ENCODE results near the gene RUNX1. TPM values are rescaled to one million over a fixed set of nuclear protein-coding genes. Genes with fewer than 3 reads are reported as not detected.

The RUNX1 gene
- total and polyA plus RNA-seq, 10 of the 15 experiments (the other 5 are each of a cell fraction or from before 2014, with no cell fraction given) = 0.90 to 15.2 (median 4.1) TPM

DNA sequence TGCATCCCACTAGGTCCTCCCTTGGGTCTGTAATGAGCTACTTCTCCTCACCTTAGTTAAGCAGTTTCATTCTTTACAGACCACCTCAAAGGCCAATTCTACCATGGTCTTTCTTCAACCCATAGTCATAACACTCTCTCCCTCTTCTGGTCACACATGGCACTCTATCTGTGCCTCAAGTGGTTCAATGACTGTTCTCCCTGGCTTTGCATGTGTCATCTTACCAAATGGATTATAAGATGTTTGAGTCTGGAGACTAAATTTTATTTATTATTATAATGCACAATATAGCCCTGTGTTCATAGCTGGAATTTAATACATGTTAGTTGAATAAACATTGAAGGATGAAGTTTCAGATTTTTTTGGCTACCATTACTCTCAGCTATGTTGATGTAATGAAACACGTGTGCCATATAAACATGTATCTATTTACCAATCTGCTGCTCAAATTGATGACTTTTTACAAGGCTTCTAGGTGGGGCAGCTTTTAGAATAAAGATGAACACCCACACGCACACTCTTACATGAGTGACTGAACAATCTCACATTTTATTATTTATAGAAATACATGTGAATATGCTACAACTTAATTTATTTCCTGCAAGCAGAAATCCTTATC is 102.1 kb downstream of the RUNX1 start:
- no peaks in the 10 kb centered on the region for H4K20me1 ChIP-seq (ENCODE audit: control insufficient read depth, insufficient read depth)
- ChIA-PET POLR2A (no interaction called here), CTCF (interaction anchor here (1.2 kb wide), 1 partner anchor 9 kb away, joined by 3 read pairs; no protein-coding TSS in a partner anchor), SMC1A (ENCODE audit: uncharacterized antibody, unreplicated experiment) (interaction anchor here (1.0 to 1.7 kb wide), 2 partner anchors 9 to 11 kb away, joined by 3 read pairs; no protein-coding TSS in a partner anchor), RAD21 (ENCODE audit: unreplicated experiment) (no interaction called here)
- DNase-seq (ENCODE audit: low read depth, low spot score) (no peak), ATAC-seq (no peak), FAIRE-seq (no peak)
- no peak overlapping the region for H3K27ac ChIP-seq (ENCODE audit: control insufficient read depth, insufficient read depth)
- H3K9me3 ChIP-seq (replicated peaks; ENCODE audit: control insufficient read depth, insufficient read depth, low read length) = no peaks in the 10 kb centered on the region; the same call in 2 of the 3 replicates
- 68% methylated on average over 2 of the region's 2 CpGs for WGBS (ENCODE audit: insufficient coverage, insufficient replicate concordance, low lambda C conversion rate, missing lambda C conversion rate)
- no peak overlapping the region for H3K9ac ChIP-seq (ENCODE audit: control insufficient read depth, insufficient read depth, low read length)
- no peaks in the 10 kb centered on the region for H3K79me2 ChIP-seq (ENCODE audit: control insufficient read depth, insufficient read depth, low read length)
- no peak for TF ChIP-seq KAT2A (conservative IDR thresholded peaks at IDR 0.05; ENCODE audit: control insufficient read depth, low read depth, low read length)
- TF ChIP-seq, protein P1, sequence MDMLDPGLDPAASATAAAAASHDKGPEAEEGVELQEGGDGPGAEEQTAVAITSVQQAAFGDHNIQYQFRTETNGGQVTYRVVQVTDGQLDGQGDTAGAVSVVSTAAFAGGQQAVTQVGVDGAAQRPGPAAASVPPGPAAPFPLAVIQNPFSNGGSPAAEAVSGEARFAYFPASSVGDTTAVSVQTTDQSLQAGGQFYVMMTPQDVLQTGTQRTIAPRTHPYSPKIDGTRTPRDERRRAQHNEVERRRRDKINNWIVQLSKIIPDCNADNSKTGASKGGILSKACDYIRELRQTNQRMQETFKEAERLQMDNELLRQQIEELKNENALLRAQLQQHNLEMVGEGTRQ (IDR thresholded peaks at IDR 0.05; ENCODE audit: borderline replicate concordance, low read depth, low read length) = no peak
- no peak for TF ChIP-seq JUNB (IDR thresholded peaks at IDR 0.05)
- TF ChIP-seq SMAD1 (IDR thresholded peaks at IDR 0.05; ENCODE audit: low read depth, partially characterized antibody) = no peak
- TF ChIP-seq, protein P2, sequence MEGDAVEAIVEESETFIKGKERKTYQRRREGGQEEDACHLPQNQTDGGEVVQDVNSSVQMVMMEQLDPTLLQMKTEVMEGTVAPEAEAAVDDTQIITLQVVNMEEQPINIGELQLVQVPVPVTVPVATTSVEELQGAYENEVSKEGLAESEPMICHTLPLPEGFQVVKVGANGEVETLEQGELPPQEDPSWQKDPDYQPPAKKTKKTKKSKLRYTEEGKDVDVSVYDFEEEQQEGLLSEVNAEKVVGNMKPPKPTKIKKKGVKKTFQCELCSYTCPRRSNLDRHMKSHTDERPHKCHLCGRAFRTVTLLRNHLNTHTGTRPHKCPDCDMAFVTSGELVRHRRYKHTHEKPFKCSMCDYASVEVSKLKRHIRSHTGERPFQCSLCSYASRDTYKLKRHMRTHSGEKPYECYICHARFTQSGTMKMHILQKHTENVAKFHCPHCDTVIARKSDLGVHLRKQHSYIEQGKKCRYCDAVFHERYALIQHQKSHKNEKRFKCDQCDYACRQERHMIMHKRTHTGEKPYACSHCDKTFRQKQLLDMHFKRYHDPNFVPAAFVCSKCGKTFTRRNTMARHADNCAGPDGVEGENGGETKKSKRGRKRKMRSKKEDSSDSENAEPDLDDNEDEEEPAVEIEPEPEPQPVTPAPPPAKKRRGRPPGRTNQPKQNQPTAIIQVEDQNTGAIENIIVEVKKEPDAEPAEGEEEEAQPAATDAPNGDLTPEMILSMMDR (IDR thresholded peaks at IDR 0.05 in 2 of 3, conservative IDR thresholded peaks at IDR 0.05 in 1 of 3; ENCODE audit: control insufficient read depth in 2 of 3, extremely low read depth in 1 of 3, insufficient read depth in 1 of 3, low read depth in 3 of 3, low read length in 3 of 3) = 0 out of 6 replicates have a peak, but pooled peaks of 1 of the 3 experiments have one; percentile 2
- TF ChIP-seq RFX5 (IDR thresholded peaks at IDR 0.05; ENCODE audit: low read depth, low read length) = no peak
- TF ChIP-seq, protein P3, sequence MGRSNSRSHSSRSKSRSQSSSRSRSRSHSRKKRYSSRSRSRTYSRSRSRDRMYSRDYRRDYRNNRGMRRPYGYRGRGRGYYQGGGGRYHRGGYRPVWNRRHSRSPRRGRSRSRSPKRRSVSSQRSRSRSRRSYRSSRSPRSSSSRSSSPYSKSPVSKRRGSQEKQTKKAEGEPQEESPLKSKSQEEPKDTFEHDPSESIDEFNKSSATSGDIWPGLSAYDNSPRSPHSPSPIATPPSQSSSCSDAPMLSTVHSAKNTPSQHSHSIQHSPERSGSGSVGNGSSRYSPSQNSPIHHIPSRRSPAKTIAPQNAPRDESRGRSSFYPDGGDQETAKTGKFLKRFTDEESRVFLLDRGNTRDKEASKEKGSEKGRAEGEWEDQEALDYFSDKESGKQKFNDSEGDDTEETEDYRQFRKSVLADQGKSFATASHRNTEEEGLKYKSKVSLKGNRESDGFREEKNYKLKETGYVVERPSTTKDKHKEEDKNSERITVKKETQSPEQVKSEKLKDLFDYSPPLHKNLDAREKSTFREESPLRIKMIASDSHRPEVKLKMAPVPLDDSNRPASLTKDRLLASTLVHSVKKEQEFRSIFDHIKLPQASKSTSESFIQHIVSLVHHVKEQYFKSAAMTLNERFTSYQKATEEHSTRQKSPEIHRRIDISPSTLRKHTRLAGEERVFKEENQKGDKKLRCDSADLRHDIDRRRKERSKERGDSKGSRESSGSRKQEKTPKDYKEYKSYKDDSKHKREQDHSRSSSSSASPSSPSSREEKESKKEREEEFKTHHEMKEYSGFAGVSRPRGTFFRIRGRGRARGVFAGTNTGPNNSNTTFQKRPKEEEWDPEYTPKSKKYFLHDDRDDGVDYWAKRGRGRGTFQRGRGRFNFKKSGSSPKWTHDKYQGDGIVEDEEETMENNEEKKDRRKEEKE (IDR thresholded peaks at IDR 0.05) = no peak
- no peak overlapping the region for H3K4me2 ChIP-seq (ENCODE audit: control insufficient read depth, insufficient read depth)
- H3K36me3 ChIP-seq (ENCODE audit: control insufficient read depth in 2 of 2, insufficient read depth in 2 of 2, low read length in 1 of 2) = no peaks in the 10 kb centered on the region
- in situ Hi-C loops (cut with MboI) (no loop called here), intact Hi-C loops (cut with micrococcal nuclease; ENCODE audit: unreplicated experiment) (no loop called here)
- no peak overlapping the region for H2AFZ ChIP-seq (ENCODE audit: control insufficient read depth, low read depth, low read length)
- H3K27me3 ChIP-seq (replicated peaks in 1 of 2; ENCODE audit: control insufficient read depth in 2 of 2, insufficient read depth in 2 of 2, low read length in 1 of 2) = no peaks in the 10 kb centered on the region; a peak in 1 of 4 replicates
- peaks cover 3% of the 10 kb centered on the region for H3K4me1 ChIP-seq (ENCODE audit: control insufficient read depth, insufficient read depth, low read length)
- no peak overlapping the region for H3K4me3 ChIP-seq
- BruUV-seq (replicated peaks) = no TSS peak

Measured in GM12878 (cell line).